ENCODE results near the gene ADSS1.

ADSS1 gene

GRCh38 chr14:104751539-104752422 is 27.8 kb downstream of the ADSS1 start:
- DNase-seq (ENCODE audit: low spot score), result no peak

GRCh38 chr14:104752423-104752734 is 28.4 kb downstream of the ADSS1 start:
- no peak for DNase-seq (ENCODE audit: low spot score)

DNA sequence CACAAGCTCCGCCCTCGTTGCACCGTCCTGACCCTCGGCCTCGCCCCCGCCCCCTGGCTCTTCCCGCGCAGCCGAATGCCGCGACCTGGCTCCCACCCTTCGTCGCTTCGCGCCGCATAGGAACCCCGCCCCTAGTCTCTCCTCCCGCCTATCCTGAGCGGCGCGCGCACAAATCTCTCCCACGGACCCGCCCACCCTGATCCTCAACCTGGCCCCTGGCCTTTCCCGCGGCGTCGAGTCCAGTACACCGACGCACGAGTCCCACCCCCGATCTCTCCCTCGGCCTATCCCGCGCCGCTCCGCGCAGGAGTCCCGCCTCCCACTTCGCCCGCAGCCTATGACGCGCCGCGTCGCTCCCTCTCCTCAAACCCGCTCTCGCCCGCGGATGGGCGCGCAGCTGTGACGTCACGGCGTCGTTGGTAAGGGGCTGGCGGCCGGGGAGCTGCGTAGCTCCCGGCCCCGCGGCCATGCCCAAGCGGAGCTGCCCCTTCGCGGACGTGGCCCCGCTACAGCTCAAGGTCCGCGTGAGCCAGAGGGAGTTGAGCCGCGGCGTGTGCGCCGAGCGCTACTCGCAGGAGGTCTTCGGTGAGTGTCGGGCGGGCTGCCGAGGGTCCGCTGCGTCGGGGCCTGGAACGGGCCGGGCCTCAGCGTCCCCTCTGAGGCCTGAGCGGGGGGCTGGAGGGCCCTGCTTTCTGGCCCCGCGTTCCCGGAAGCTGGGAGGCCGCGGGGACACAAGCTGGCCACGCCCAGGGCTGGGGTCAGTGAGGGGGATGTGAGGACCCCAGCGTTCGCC is 28.9 kb downstream of the ADSS1 start, which contains the start of gene SIVA1:
Gene SIVA1 (plus strand): TSS at position 413 of the 793 bp plus-strand sequence. CDS start 55 bp downstream, at position 468.
- DNase-seq (ENCODE audit: low spot score), result peak; percentile 97

DNA sequence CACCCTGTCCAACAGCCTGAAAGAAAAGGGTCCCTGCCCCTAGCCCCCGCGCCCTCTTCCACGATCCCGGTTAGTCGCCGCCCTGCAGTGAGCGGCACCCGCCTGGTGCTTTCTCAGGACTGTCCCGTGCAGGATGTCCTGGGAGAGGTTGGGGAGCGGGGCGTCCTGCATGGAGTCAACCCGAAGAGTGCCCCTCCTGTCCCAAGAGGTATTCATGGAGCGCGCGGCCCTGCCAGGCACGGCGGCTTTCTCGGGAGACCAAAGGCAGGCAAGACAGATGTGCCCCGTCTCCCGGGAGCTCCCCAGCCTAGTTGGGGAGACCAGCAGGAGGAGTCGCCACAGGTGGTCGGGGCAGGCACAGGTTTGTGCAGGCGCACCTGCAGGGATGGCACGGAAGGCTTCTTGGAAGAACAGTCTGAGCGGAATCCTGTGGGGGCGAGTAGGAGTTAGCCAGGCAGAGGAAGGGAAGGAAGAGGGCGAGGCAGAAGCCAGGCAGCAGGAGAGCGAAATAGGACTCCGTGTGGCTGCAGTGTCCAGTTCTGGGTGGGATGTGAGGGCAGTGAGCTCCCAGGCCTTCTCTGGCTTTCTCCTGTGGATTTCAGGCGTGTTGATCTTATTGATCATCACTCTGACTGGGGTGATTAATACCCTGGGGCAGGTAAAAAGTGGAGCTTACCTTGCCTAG is 29.6 kb downstream of the ADSS1 start:
- DNase-seq (ENCODE audit: low spot score), result no peak

DNA sequence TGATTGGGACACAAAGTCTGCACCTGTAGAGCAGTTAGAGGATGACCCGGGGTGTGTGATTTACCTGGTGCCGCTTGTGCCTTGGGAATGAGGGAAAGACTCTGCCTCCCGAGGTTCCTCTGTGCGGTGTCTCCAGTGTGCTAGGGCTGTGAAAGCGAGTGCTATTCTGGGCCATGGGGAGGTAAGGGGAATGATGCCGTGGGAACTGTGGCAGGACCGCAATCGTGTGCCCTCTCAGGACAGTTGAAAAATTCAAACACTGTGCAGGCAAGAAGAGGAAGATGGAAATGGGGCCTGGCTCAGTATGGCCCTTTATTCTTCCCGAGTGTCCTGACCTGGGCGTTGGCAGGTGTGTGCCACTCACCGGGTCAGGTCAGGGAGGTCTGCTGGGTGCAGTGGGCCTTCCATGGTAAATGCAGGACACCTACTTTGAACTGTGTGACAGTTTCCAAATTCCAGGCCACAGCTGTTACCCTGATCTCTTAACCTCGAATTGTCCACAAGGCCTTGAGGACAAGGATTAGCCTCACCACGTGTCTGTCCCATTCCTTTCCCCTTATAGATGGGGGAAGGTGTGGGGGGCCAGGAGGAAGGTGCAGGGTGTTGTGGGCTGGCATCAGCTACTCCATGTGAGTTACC is 30.3 kb downstream of the ADSS1 start:
- no peak for DNase-seq (ENCODE audit: low spot score)

GRCh38 chr14:104755621-104756020 is 31.6 kb downstream of the ADSS1 start:
- DNase-seq (ENCODE audit: low spot score), result no peak

DNA sequence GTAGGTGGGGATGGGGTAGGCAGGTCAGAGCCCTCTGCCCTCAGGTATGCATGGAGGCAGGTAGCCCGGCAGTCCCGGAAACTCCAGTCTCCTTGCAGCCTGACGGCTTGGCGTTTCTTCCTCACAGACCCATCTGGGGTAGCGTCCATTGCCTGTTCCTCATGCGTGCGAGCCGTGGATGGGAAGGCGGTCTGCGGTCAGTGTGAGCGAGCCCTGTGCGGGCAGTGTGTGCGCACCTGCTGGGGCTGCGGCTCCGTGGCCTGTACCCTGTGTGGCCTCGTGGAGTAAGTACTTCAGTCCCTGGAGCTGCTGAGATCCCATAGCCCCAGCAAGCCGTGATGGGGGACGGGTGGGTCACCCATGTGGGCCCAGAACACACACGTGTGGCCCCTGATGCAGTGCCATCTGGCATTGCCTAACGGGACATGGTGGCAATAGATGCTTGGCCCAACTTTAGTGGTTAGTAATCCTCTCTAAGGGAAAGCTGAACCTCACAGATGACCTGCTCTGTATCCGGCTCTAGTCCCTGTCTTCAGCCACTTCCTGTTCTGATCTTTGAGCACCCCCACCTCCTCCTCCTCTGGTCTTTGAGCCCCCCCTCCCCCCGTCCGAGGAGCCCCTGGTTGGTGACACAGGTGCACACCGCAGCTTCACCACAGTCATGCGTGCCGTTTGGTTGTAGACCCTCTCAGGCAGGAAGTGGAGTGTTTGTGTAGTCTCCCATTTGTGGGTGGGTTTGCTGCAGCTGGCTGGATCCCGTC is 32.6 kb downstream of the ADSS1 start:
- no peak for DNase-seq (ENCODE audit: low spot score)

DNA sequence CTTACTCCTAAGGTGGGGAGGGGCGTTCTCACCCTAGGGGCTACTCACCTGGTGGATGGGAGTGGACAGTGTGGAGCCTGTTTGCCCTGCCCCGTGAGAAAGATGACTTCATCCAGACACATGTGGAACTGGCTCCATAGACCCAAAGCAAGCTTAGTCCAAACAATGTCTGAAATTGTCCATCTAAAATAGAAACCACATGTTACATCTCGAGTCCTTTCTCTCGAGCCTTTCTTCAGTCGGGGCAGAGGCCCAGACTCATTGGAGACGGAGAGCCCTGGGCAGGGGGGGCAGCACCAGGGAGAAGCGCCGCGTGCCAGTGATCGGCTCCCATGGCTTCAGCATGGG is 33.2 kb downstream of the ADSS1 start:
- no peak for DNase-seq (ENCODE audit: low spot score)

DNA sequence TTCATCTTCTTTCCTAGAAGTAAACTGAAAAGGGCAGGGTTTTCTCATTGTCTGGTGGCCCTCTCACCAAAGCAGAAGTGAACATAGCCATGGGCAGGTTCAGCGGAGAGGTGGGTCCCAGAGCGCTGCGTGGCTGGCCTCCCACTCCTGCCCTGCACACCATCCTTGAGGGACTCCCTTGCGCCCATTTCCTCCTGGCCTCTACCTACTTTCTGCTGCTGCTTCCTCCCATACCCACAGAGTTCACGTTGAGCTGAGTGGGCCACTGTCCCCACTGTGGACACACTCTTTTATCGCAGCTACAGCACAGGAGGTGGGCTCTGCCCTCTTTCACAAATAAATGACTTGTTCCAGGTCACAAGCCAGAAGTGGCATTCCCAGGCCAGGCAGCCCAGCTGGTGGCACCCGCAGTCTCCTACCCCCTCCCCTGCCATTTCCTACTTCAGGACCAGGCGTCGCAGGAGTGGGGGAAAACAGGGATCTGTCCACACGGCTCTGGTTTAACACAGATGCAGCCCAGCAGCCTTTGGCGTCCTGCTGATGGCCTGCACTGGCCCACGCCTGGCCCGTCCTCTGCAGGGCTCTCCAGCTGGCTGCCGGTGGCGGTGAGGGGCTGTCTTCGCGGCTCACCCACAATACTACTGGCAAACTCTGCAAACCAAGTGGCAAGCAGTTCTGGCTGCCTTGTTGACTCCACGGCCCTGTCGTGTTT is 33.8 kb downstream of the ADSS1 start:
- no peak for DNase-seq (ENCODE audit: low spot score)

DNA sequence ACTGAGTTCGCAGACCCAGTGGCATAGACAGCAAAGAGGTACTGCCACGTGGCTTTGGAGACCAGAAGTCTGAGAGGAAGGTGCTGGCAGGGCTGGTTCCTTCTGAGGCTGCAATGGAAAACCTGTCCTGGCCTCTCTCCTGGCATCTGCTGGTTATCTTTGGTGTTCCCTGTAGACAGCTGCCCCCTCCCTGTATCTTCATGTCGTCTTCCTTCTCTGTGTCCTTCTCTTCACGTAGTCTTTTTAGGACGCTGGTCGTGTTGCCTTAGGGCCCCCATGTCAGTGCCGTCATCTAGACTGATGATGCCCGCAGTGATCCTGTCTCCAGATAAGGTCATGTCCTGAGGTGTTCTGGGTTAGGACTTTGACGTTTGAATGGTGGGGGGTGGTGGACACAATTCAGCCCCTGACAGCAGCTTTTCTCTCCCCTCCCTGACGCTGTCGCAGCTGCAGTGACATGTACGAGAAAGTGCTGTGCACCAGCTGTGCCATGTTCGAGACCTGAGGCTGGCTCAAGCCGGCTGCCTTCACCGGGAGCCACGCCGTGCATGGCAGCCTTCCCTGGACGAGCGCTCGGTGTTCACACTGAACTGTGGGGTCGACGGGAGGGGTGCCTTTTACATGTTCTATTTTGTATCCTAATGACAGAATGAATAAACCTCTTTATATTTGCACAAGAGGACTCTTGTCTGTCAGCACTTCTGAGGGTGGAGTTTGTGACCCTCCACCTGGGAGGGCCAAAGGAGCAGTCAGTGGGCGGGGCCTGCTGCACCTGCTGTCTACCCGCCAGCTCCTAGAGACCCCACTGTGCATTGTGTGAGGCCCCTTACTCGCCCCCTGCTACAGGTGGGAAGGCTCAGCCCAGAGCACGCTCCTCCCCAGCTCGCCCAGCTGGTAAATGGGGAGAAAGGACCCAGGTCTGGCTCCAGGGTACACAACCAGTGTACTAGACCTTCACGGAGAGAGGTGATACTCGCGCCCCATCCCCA is 35.2 kb downstream of the ADSS1 start:
- DNase-seq (ENCODE audit: low spot score), result no peak

- DNase-seq (ENCODE audit: low spot score), result no peak
Observed at GRCh38 chr14:104765517-104765916, 41.5 kb downstream of the ADSS1 start.

DNA sequence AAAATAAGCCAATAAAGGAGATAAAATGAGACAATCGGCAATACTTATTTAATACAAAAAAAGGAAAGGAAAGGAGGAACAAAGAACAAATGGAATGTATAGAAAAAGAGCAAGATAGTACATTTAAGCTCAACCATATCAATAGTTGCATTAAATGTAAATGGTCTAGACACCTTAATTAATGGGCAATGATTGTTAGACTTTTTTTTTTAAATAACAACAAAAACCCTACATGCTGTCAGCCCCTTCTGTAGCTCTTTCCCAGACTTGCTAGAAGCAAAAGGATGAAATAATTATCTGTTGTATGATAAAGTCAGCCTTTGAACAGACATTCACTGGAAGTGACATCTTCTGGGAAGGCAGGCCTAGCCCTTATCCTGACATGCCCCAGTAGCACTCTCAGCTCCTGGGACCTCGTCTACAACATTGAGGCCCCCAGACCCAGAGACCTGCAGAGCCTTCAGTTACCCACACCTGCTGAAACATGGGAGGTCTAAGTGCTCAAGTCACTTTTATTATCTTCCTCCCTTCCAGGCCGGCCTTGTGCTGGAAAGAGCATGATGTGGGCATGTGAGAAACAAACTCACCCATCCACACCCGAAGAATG is 42.3 kb downstream of the ADSS1 start:
- no peak for DNase-seq (ENCODE audit: low spot score)

GRCh38 chr14:104766863-104767633 is 43.0 kb downstream of the ADSS1 start:
- DNase-seq (ENCODE audit: low spot score), result no peak

DNA sequence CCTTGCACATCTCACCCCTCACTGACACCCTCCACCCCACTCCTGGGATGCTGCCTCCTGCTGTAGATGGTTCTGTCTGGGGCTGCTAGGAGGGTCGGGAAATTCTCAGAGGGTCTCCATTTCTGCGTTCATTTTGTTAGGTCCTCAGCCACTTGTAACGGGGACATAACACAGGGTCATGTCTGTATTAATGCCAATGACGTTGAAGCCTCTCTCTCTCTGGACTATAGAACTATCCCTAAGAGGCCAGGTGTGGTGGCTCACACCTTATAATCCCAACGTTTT is 43.5 kb downstream of the ADSS1 start:
- DNase-seq (ENCODE audit: low spot score), result no peak

DNA sequence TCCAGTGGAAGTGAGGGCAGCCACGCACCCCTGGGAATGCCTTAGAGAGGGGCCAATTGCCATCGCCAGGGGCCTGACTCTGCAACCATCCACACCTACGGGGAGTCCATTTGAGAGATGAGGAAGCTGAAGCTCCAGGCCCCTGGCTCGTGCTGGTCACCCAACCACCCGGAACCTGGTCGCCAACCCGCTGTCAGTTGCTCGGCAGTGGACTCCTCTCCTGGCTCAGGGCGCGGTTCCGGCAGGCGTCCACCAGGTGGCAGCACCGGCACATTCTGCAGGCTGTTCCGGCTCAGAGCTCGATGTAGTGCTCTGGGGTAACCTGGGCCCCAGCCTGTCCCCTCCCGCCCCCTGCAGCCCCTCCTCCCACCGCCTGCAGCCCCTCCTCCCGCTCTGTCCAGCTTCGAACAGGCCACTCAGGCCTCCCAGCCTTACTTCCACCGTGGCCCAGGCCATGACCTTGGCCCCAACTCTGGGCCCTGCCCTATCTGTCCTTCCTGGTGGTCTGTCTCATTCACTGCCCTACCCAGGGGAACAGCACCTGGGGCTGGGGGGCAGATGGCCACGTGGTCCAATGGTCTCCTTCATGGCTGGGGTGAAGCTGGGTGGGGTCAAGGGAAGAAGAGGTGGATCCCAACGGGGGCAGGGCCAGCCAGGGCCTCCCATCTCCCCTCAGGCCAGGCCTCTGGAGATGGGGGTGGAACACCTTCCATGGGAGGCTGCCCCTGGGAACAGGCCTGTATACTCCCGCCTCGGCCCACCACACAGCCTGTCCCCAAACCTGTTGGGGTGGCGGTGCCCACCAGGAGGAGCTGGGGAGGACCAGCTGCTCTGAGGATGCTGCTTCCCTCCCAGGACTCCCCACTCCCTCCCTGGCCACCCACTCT is 44.7 kb downstream of the ADSS1 start:
- peak; percentile 76 for DNase-seq (ENCODE audit: low spot score)

DNA sequence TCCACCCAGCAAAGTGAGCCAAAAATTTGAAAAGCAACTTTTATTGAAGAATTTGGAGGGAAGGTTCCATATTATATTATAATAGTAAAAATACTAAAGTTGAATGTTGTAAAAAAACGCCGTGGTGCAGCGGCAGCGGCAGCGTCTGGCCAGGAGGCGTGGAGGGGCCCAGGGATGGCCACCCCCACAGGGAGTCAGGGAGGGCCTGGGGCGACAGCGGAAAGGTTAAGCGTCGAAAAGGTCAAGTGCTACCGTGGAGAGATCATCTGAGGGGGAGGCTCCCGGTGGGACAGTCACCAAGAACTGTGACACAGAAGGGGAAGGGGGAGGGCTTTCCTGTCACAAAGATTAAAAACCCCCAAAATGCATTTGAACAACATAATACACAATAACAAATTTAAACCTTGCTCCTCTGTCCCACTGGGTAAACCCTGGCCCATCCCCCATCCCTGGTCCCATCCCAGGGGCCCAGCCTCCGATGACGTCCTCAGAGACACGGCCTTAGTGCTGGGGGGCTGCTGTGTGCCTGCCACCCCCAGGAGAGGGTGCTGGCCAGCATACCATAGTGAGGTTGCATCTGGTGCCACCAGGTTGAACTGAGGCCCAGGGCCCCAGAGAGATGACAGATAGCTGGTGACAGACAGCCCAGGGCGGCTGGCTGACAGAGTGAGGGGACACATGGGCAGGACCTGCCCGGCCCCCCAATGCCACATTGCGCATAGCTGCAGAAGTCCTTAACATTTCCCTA is 45.5 kb downstream of the ADSS1 start:
- DNase-seq (ENCODE audit: low spot score), result no peak

- no peak for DNase-seq (ENCODE audit: low spot score)
Observed at GRCh38 chr14:104770072-104770579, 46.1 kb downstream of the ADSS1 start.

Measured in kidney capillary endothelial cell (primary cell).